HL-60 (cell line): ENCODE measurements around the gene NPHP4.

Experiments
- DNase-seq, 2 experiments: peaks; one replicate each; pipeline ENCODE4 v3.0.0-alpha.2; 2010 to 2020; ENCODE audit warnings: low read depth in 1 of 2, low spot score in 1 of 2
- H3K27ac ChIP-seq: fragments of 250-450 bp; sonication (Bioruptor Pico); replicated peaks from 2 replicates; pipeline ENCODE4 v1.5.1; 2020; ENCODE audit warnings: mild to moderate bottlenecking, moderate library complexity
- H3K27me3 ChIP-seq: fragments of 250-450 bp; sonication (Bioruptor Pico); 2 replicates; pipeline ENCODE4 v1.5.1; 2021; ENCODE audit warnings: mild to moderate bottlenecking, moderate library complexity; ENCODE audit not compliant: insufficient read depth, poor library complexity, severe bottlenecking
- H3K4me3 ChIP-seq: replicated peaks from 2 replicates; pipeline ENCODE4 v1.5.1; 2011; ENCODE audit warnings: mild to moderate bottlenecking, control low read depth, low read length; ENCODE audit not compliant: insufficient read depth
- CTCF ChIP-seq: IDR thresholded peaks from one replicate; pipeline ENCODE4 v1.5.1; 2011; ENCODE audit warnings: low read length, control low read depth, inconsistent platforms; ENCODE audit not compliant: insufficient read depth
- GABPA ChIP-seq: IDR thresholded peaks from 2 replicates; pipeline ENCODE4 v1.6.1; 2012; ENCODE audit warnings: low read depth
- POLR2AphosphoS5 ChIP-seq: IDR thresholded peaks from 2 replicates; pipeline ENCODE4 v1.6.1; 2012; ENCODE audit warnings: low read depth
- REST ChIP-seq: IDR thresholded peaks from 2 replicates; pipeline ENCODE4 v1.6.1; 2012; ENCODE audit warnings: low read depth; ENCODE audit not compliant: insufficient replicate concordance
- SPI1 ChIP-seq: IDR thresholded peaks from 2 replicates; pipeline ENCODE4 v1.6.1; 2012; ENCODE audit warnings: low read depth, mild to moderate bottlenecking, borderline replicate concordance

NPHP4 gene

GRCh38 chr1:5989731-5990271 is 2.4 kb downstream of the NPHP4 start:
- Histone ChIP-seq H3K4me3 (no peak overlapping the region), H3K27ac (no peak overlapping the region), H3K27me3 (no peaks in the 10 kb centered on the region)
- TF ChIP-seq CTCF (no peak), SPI1 (no peak), REST (no peak), POLR2AphosphoS5 (no peak)
- DNase-seq, result no peak

- Histone ChIP-seq H3K27me3 (no peaks in the 10 kb centered on the region), H3K4me3 (no peak overlapping the region), H3K27ac (no peak overlapping the region)
- no peak for DNase-seq
- TF ChIP-seq SPI1 (no peak), REST (no peak)
Measured at GRCh38 chr1:5989286-5989605, 3.0 kb downstream of the NPHP4 start.

- Histone ChIP-seq H3K27me3 (no peaks in the 10 kb centered on the region), H3K27ac (no peak overlapping the region), H3K4me3 (no peak overlapping the region)
- DNase-seq, result no peak
- TF ChIP-seq SPI1 (no peak), GABPA (no peak), POLR2AphosphoS5 (no peak), REST (no peak), CTCF (no peak)
Measured at GRCh38 chr1:5988596-5989285, 3.5 kb downstream of the NPHP4 start.
